ENCODE results near the gene SPG11. TPM values are rescaled to one million over a fixed set of nuclear protein-coding genes. Genes with fewer than 3 reads are reported as not detected.
"Not testable (repeated sequence)": the region's sequence is repeated elsewhere in the genome, so short reads cannot be mapped to it uniquely, and the experiment has no call there.

SPG11 gene
- total RNA-seq, 1 experiment from 2014 or later: 55.0 TPM

GRCh38 chr15:44705986-44706385 lies 42.5 kb upstream of the SPG11 start:
- Histone ChIP-seq H3K27me3 (ENCODE audit: control insufficient read depth, insufficient read depth, low read length) (no peaks in the 10 kb centered on the region), H3K36me3 (ENCODE audit: control insufficient read depth, insufficient read depth, low read length) (no peaks in the 10 kb centered on the region), H3K9me3 (ENCODE audit: control insufficient read depth, insufficient read depth, low read depth, low read length) (no peaks in the 10 kb centered on the region), H3K27ac (ENCODE audit: low read length) (no peak overlapping the region), H3K4me3 (ENCODE audit: low read depth in 2 of 2, low read length in 2 of 2) (no peak overlapping the region), H3K4me1 (ENCODE audit: control insufficient read depth, insufficient read depth, low read length) (peaks cover 5% of the 10 kb centered on the region; the same call in 1 of the 2 replicates)
- ChIA-PET CTCF (interaction anchor here (0.7 kb wide), 1 partner anchor 33 kb away, joined by 3 read pairs; no protein-coding TSS in a partner anchor), POLR2A (no interaction called here)
- intact Hi-C loops (cut with micrococcal nuclease; ENCODE audit: unreplicated experiment) (no loop called here), in situ Hi-C loops (cut with HindIII; ENCODE audit: low pct_unique_long_range_greater_than_20kb, low sequenced_read_pairs) (no loop called here)
- no peak for DNase-seq (ENCODE audit: low read depth, low spot score)
- no TSS peak for BruUV-seq (replicated peaks)
- TF ChIP-seq, protein P1, sequence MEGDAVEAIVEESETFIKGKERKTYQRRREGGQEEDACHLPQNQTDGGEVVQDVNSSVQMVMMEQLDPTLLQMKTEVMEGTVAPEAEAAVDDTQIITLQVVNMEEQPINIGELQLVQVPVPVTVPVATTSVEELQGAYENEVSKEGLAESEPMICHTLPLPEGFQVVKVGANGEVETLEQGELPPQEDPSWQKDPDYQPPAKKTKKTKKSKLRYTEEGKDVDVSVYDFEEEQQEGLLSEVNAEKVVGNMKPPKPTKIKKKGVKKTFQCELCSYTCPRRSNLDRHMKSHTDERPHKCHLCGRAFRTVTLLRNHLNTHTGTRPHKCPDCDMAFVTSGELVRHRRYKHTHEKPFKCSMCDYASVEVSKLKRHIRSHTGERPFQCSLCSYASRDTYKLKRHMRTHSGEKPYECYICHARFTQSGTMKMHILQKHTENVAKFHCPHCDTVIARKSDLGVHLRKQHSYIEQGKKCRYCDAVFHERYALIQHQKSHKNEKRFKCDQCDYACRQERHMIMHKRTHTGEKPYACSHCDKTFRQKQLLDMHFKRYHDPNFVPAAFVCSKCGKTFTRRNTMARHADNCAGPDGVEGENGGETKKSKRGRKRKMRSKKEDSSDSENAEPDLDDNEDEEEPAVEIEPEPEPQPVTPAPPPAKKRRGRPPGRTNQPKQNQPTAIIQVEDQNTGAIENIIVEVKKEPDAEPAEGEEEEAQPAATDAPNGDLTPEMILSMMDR (IDR thresholded peaks at IDR 0.05): no peak; the same call in 1 of the 2 replicates
- TF ChIP-seq TCF7L2 (IDR thresholded peaks at IDR 0.05; ENCODE audit: low read depth, low read length) (no peak), REST (IDR thresholded peaks at IDR 0.05; ENCODE audit: insufficient read depth in 1 of 2, low read depth in 2 of 2, low read length in 1 of 2) (no peak), SIN3A (IDR thresholded peaks at IDR 0.05; ENCODE audit: borderline replicate concordance, insufficient read depth, low read depth, low read length) (no peak), POLR2AphosphoS5 (IDR thresholded peaks at IDR 0.05; ENCODE audit: low read depth, low read length) (no peak)
- no peak for ATAC-seq

GRCh38 chr15:44700676-44701075 lies 37.2 kb upstream of the SPG11 start:
- in situ Hi-C loops (cut with HindIII; ENCODE audit: low pct_unique_long_range_greater_than_20kb, low sequenced_read_pairs); CTCF ChIA-PET; H3K27me3 ChIP-seq (ENCODE audit: control insufficient read depth, insufficient read depth, low read length); H3K4me1 ChIP-seq (ENCODE audit: control insufficient read depth, insufficient read depth, low read length); BruUV-seq (replicated peaks); POLR2A ChIA-PET; H3K4me3 ChIP-seq (ENCODE audit: low read depth in 2 of 2, low read length in 2 of 2); DNase-seq (ENCODE audit: low read depth, low spot score); ATAC-seq; intact Hi-C loops (cut with micrococcal nuclease; ENCODE audit: unreplicated experiment); H3K27ac ChIP-seq (ENCODE audit: low read length); H3K9me3 ChIP-seq (ENCODE audit: control insufficient read depth, insufficient read depth, low read depth, low read length); H3K36me3 ChIP-seq (ENCODE audit: control insufficient read depth, insufficient read depth, low read length): not testable (repeated sequence)

GRCh38 chr15:44698641-44699040 lies 35.2 kb upstream of the SPG11 start:
- H3K27me3 ChIP-seq (ENCODE audit: control insufficient read depth, insufficient read depth, low read length): peaks cover 3% of the 10 kb centered on the region; the same call in 1 of the 2 replicates
- H3K27ac ChIP-seq (ENCODE audit: low read length): no peak overlapping the region
- H3K36me3 ChIP-seq (ENCODE audit: control insufficient read depth, insufficient read depth, low read length): no peaks in the 10 kb centered on the region
- intact Hi-C loops (cut with micrococcal nuclease; ENCODE audit: unreplicated experiment): no loop called here
- no peaks in the 10 kb centered on the region for H3K4me1 ChIP-seq (ENCODE audit: control insufficient read depth, insufficient read depth, low read length)
- no peaks in the 10 kb centered on the region for H3K9me3 ChIP-seq (ENCODE audit: control insufficient read depth, insufficient read depth, low read depth, low read length)
- DNase-seq (ENCODE audit: low read depth, low spot score) (no peak), ATAC-seq (no peak)
- in situ Hi-C loops (cut with HindIII; ENCODE audit: low pct_unique_long_range_greater_than_20kb, low sequenced_read_pairs): no loop called here
- BruUV-seq (replicated peaks): no TSS peak
- no peak overlapping the region for H3K4me3 ChIP-seq (ENCODE audit: low read depth in 2 of 2, low read length in 2 of 2)
- CTCF ChIA-PET: no interaction called here
- no peak for TF ChIP-seq POLR2AphosphoS5 (IDR thresholded peaks at IDR 0.05; ENCODE audit: low read depth, low read length)
- TF ChIP-seq TCF7L2 (IDR thresholded peaks at IDR 0.05; ENCODE audit: low read depth, low read length): no peak
- POLR2A ChIA-PET: interaction anchor here (0.6 kb wide), 1 partner anchor 886 kb away, joined by 4 read pairs; no protein-coding TSS in a partner anchor

Data from Panc1 (cell line).